GM18526 (cell line): ENCODE data around the gene NFIX.

ENCODE experiments used
- POLR2A ChIP-seq: IDR thresholded peaks from 3 replicates; pipeline ENCODE4 v1.6.1; 2011; ENCODE audit not compliant: insufficient read length; ENCODE audit errors: extremely low read depth

Gene NFIX

GRCh38 chr19:12997179-12997966 is 2.1 kb downstream of the NFIX start:
- TF ChIP-seq POLR2A = no peak

- no peak for TF ChIP-seq POLR2A
Observed at GRCh38 chr19:12997967-12998940, 3.0 kb downstream of the NFIX start.

GRCh38 chr19:13001166-13001501 is 5.9 kb downstream of the NFIX start:
- no peak for TF ChIP-seq POLR2A

- no peak for TF ChIP-seq POLR2A
Observed at GRCh38 chr19:13001502-13002165, 6.4 kb downstream of the NFIX start.

GRCh38 chr19:13002166-13002898 is 7.1 kb downstream of the NFIX start:
- no peak for TF ChIP-seq POLR2A

GRCh38 chr19:13003081-13003480 is 7.8 kb downstream of the NFIX start:
- no peak for TF ChIP-seq POLR2A

GRCh38 chr19:13004273-13004672 is 9.0 kb downstream of the NFIX start:
- no peak for TF ChIP-seq POLR2A

- TF ChIP-seq POLR2A = no peak
Observed at GRCh38 chr19:13005253-13005652, 10.0 kb downstream of the NFIX start.

GRCh38 chr19:13005861-13006370 is 10.6 kb downstream of the NFIX start:
- no peak for TF ChIP-seq POLR2A

GRCh38 chr19:13006431-13007281 is 11.4 kb downstream of the NFIX start:
- no peak for TF ChIP-seq POLR2A

- TF ChIP-seq POLR2A = no peak
Observed at GRCh38 chr19:13007292-13008045, 12.2 kb downstream of the NFIX start.

- TF ChIP-seq POLR2A = no peak
Observed at GRCh38 chr19:13008926-13009787, 13.9 kb downstream of the NFIX start.
